Raji (cell line): ENCODE data around the gene PRRC2B.

Experiments used
- POLR2A ChIP-seq: IDR thresholded peaks from 2 replicates; pipeline ENCODE4 v1.6.1; 2011; ENCODE audit warnings: low read depth, low read length, control low read depth; ENCODE audit not compliant: insufficient read depth

Gene PRRC2B

GRCh38 chr9:131521822-131522221, 127.9 kb downstream of the PRRC2B start:
- TF ChIP-seq POLR2A, result no peak

- no peak for TF ChIP-seq POLR2A
Measured at GRCh38 chr9:131522257-131523085, 128.6 kb downstream of the PRRC2B start.

GRCh38 chr9:131523086-131523388, 129.2 kb downstream of the PRRC2B start:
- TF ChIP-seq POLR2A, result no peak

- no peak for TF ChIP-seq POLR2A
Measured at GRCh38 chr9:131523451-131524435, 129.9 kb downstream of the PRRC2B start.

GRCh38 chr9:131524665-131525315, 130.9 kb downstream of the PRRC2B start:
- TF ChIP-seq POLR2A, result no peak

- TF ChIP-seq POLR2A, result no peak
Measured at GRCh38 chr9:131525643-131526565, 132.0 kb downstream of the PRRC2B start.

GRCh38 chr9:131528186-131528585, 134.3 kb downstream of the PRRC2B start:
- no peak for TF ChIP-seq POLR2A

- TF ChIP-seq POLR2A, result no peak
Measured at GRCh38 chr9:131528886-131529505, 135.1 kb downstream of the PRRC2B start.

- TF ChIP-seq POLR2A, result no peak
Measured at GRCh38 chr9:131529597-131530545, 136.0 kb downstream of the PRRC2B start.

- TF ChIP-seq POLR2A, result no peak
Measured at GRCh38 chr9:131530546-131530919, 136.6 kb downstream of the PRRC2B start.

GRCh38 chr9:131530920-131531832, 137.3 kb downstream of the PRRC2B start, which contains the start of gene UCK1:
Gene UCK1, minus strand, starts transcription at chr9:131531263. Its CDS starts 89 bp downstream, at chr9:131531174.
- peak; percentile 65 for TF ChIP-seq POLR2A

- no peak for TF ChIP-seq POLR2A
Measured at GRCh38 chr9:131534721-131535237, 140.9 kb downstream of the PRRC2B start.

- no peak for TF ChIP-seq POLR2A
Measured at GRCh38 chr9:131537946-131538345, 144.1 kb downstream of the PRRC2B start.
